AG09309 (cell line): ENCODE results near the gene MON2.
A peak's percentile ranks its signal among the peaks of the same experiment; 100 is the strongest.

Experiments
- DNase-seq: peaks from one replicate; pipeline ENCODE4 v3.0.0-alpha.2; 2010; ENCODE audit warnings: low read depth
- H3K4me3 ChIP-seq: 2 replicates; pipeline ENCODE4 v1.5.1; 2011; ENCODE audit warnings: mild to moderate bottlenecking, low read depth, low read length, moderate library complexity; ENCODE audit not compliant: control insufficient read depth
- TF ChIP-seq, protein P1 (sequence below): IDR thresholded peaks from 2 replicates; pipeline ENCODE4 v1.5.1; 2011; ENCODE audit warnings: mild to moderate bottlenecking, low read depth, low read length, inconsistent platforms; ENCODE audit not compliant: insufficient read depth, control insufficient read depth; ENCODE audit errors: missing control alignments

Gene MON2

DNA sequence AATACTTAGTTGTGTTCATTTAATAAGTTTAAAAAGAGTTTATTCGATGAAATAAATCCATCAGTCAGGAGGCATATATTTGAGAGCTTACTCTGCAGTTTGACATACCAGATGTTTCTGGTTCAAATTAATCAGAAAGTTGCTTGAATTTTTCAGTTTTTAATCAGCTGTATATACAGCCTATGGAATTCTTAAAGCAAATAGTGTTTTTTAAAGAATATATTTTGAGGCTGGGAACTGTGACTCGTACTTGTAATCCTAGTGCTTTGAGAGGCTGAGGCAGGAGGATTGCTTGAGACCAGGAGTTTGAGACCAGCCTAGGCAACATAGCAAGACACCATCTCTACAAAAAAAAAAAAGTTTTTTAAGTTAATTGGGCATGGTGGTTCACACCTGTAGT lies 112.1 kb downstream of the MON2 start:
- DNase-seq, result no peak
- no peak overlapping the region for H3K4me3 ChIP-seq
- TF ChIP-seq, protein P1, sequence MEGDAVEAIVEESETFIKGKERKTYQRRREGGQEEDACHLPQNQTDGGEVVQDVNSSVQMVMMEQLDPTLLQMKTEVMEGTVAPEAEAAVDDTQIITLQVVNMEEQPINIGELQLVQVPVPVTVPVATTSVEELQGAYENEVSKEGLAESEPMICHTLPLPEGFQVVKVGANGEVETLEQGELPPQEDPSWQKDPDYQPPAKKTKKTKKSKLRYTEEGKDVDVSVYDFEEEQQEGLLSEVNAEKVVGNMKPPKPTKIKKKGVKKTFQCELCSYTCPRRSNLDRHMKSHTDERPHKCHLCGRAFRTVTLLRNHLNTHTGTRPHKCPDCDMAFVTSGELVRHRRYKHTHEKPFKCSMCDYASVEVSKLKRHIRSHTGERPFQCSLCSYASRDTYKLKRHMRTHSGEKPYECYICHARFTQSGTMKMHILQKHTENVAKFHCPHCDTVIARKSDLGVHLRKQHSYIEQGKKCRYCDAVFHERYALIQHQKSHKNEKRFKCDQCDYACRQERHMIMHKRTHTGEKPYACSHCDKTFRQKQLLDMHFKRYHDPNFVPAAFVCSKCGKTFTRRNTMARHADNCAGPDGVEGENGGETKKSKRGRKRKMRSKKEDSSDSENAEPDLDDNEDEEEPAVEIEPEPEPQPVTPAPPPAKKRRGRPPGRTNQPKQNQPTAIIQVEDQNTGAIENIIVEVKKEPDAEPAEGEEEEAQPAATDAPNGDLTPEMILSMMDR, result no peak

- no peak for DNase-seq
Observed at GRCh38 chr12:62581288-62582064, 114.8 kb downstream of the MON2 start.

DNA sequence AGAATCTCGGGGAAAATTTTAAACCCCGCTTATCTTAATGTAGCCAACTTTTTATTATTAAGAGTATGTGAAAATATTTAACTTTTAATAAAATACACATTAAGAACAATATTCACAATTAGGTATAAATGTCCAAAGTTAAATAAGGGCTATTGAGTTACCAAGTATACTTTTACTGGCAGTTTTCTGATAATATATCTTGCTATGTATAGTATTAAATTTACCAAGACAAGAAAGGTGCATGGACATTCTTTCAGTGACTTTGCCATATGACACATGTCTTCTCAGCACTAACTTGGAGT lies 115.4 kb downstream of the MON2 start:
- TF ChIP-seq, protein P1, result no peak
- no peak for DNase-seq
- H3K4me3 ChIP-seq, result no peak overlapping the region

More at GRCh38 chr12:62581288-62582064, 114.8 kb downstream of the MON2 start:
- no peak overlapping the region for H3K4me3 ChIP-seq
- TF ChIP-seq, protein P1, result peak; percentile 60

DNA sequence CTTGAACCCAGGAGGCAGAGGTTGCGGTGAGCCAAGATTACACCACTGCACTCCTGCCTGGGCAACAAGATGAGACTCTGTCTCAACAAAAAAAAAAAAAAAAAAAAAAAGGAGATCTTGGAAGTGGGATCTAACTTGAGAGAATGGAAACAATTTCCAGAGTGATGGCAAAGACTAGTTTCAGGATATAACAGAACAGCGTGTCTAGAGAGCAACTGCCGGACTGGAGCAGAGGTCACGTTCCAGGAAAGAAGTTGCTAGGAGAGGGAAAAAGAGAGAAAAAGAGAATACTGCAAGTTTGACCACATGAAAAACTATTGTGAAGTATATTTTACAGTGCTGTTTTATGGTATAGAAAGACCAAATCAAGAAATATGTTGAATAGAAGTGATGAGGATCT lies 118.0 kb downstream of the MON2 start:
- H3K4me3 ChIP-seq, result no peak overlapping the region
- TF ChIP-seq, protein P1, result no peak
- no peak for DNase-seq

- TF ChIP-seq, protein P1, result no peak
- no peak for DNase-seq
Observed at GRCh38 chr12:62586850-62587249, 120.2 kb downstream of the MON2 start.

DNA sequence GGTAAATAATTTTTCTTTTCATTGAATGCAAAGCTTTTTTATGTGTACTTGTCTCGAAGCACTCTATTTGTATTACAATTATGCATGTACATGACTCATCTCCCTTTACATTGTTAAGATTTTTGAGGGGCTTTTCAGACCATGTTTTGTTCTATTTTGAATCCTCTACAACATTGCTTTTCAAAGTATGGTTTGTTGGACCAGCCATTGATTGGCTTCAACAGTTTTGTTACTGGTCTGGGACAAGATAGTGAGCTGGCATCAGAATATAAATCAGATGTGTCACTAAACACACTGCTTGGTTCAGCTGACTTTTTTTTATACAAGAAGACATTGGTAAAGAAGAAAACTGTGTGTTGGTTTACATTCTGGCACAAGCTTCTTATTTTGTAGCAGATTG lies 122.3 kb downstream of the MON2 start:
- no peak overlapping the region for H3K4me3 ChIP-seq
- no peak for DNase-seq
- TF ChIP-seq, protein P1, result no peak

More at GRCh38 chr12:62586850-62587249, 120.2 kb downstream of the MON2 start:
- no peak overlapping the region for H3K4me3 ChIP-seq
